ENCODE measurements around the gene GAREM1. TPM values are rescaled to one million over a fixed set of nuclear protein-coding genes. Genes with fewer than 3 reads are reported as not detected.

GAREM1 gene
- total RNA-seq, 1 donor from 2014 or later = 1.7 TPM

- Mint-ChIP-seq H3K4me1 (ENCODE audit: unreplicated experiment) (peaks cover 8% of the 10 kb centered on the region), H3K9me3 (ENCODE audit: unreplicated experiment) (no peaks in the 10 kb centered on the region), H3K27me3 (ENCODE audit: unreplicated experiment) (peaks cover 2% of the 10 kb centered on the region)
Observed at GRCh38 chr18:32287873-32288272, 182.8 kb downstream of the GAREM1 start.

GRCh38 chr18:32287249-32287648 lies 183.4 kb downstream of the GAREM1 start:
- Mint-ChIP-seq H3K27ac (ENCODE audit: unreplicated experiment) (no peak overlapping the region), H3K4me1 (ENCODE audit: unreplicated experiment) (peaks cover 9% of the 10 kb centered on the region), H3K27me3 (ENCODE audit: unreplicated experiment) (no peaks in the 10 kb centered on the region), H3K4me3 (ENCODE audit: unreplicated experiment) (no peak overlapping the region), H3K9me3 (ENCODE audit: unreplicated experiment) (no peaks in the 10 kb centered on the region), H3K36me3 (ENCODE audit: unreplicated experiment) (no peaks in the 10 kb centered on the region)
- TF ChIP-seq CTCF (IDR thresholded peaks at IDR 0.05) = no peak
- DNase-seq (ENCODE audit: extremely low spot score, unreplicated experiment) = no peak

More at GRCh38 chr18:32287873-32288272, 182.8 kb downstream of the GAREM1 start:
- no peaks in the 10 kb centered on the region for H3K36me3 Mint-ChIP-seq (ENCODE audit: unreplicated experiment)
- no peak for DNase-seq (ENCODE audit: extremely low spot score, unreplicated experiment)
- TF ChIP-seq CTCF (IDR thresholded peaks at IDR 0.05) = no peak
- no peak overlapping the region for H3K4me3 Mint-ChIP-seq (ENCODE audit: unreplicated experiment)
- no peak overlapping the region for H3K27ac Mint-ChIP-seq (ENCODE audit: unreplicated experiment)

- H3K27ac Mint-ChIP-seq (ENCODE audit: unreplicated experiment) = no peak overlapping the region
- H3K4me1 Mint-ChIP-seq (ENCODE audit: unreplicated experiment) = peaks cover 9% of the 10 kb centered on the region
- no peaks in the 10 kb centered on the region for H3K9me3 Mint-ChIP-seq (ENCODE audit: unreplicated experiment)
- no peak for TF ChIP-seq CTCF (IDR thresholded peaks at IDR 0.05)
- no peaks in the 10 kb centered on the region for H3K27me3 Mint-ChIP-seq (ENCODE audit: unreplicated experiment)
- H3K4me3 Mint-ChIP-seq (ENCODE audit: unreplicated experiment) = no peak overlapping the region
- DNase-seq (ENCODE audit: extremely low spot score, unreplicated experiment) = no peak
- H3K36me3 Mint-ChIP-seq (ENCODE audit: unreplicated experiment) = no peaks in the 10 kb centered on the region
Observed at GRCh38 chr18:32286749-32287148, 183.9 kb downstream of the GAREM1 start.

- H3K9me3 Mint-ChIP-seq (ENCODE audit: unreplicated experiment) = no peaks in the 10 kb centered on the region
- H3K4me1 Mint-ChIP-seq (ENCODE audit: unreplicated experiment) = peaks cover 9% of the 10 kb centered on the region
- no peaks in the 10 kb centered on the region for H3K36me3 Mint-ChIP-seq (ENCODE audit: unreplicated experiment)
- DNase-seq (ENCODE audit: extremely low spot score, unreplicated experiment) = no peak
- no peak overlapping the region for H3K4me3 Mint-ChIP-seq (ENCODE audit: unreplicated experiment)
- no peaks in the 10 kb centered on the region for H3K27me3 Mint-ChIP-seq (ENCODE audit: unreplicated experiment)
- no peak for TF ChIP-seq CTCF (IDR thresholded peaks at IDR 0.05)
- no peak overlapping the region for H3K27ac Mint-ChIP-seq (ENCODE audit: unreplicated experiment)
Observed at GRCh38 chr18:32284284-32284683, 186.4 kb downstream of the GAREM1 start.

GRCh38 chr18:32280911-32281310 lies 189.8 kb downstream of the GAREM1 start:
- DNase-seq (ENCODE audit: extremely low spot score, unreplicated experiment) = no peak
- Mint-ChIP-seq H3K4me3 (ENCODE audit: unreplicated experiment) (no peak overlapping the region), H3K9me3 (ENCODE audit: unreplicated experiment) (no peaks in the 10 kb centered on the region), H3K27me3 (ENCODE audit: unreplicated experiment) (no peaks in the 10 kb centered on the region), H3K27ac (ENCODE audit: unreplicated experiment) (no peak overlapping the region), H3K4me1 (ENCODE audit: unreplicated experiment) (peaks cover 15% of the 10 kb centered on the region), H3K36me3 (ENCODE audit: unreplicated experiment) (no peaks in the 10 kb centered on the region)
- TF ChIP-seq CTCF (IDR thresholded peaks at IDR 0.05) = no peak
